Nephron progenitor cell (in vitro differentiated cells): ENCODE data around the gene MEGF8.
A peak's percentile ranks its signal among the peaks of the same experiment; 100 is the strongest.

ENCODE experiments used
- DNase-seq: peaks from one replicate; pipeline ENCODE4 v3.0.0; 2021
- H3K27ac Mint-ChIP-seq: 2 replicates; pipeline ENCODE4 v1.8.0; 2021; ENCODE audit warnings: mild to moderate bottlenecking, moderate library complexity, mixed read lengths
- H3K27me3 Mint-ChIP-seq: 2 replicates; pipeline ENCODE4 v1.8.0; 2021; ENCODE audit warnings: mild to moderate bottlenecking, low read depth, mixed read lengths; ENCODE audit not compliant: poor library complexity
- H3K36me3 Mint-ChIP-seq: 2 replicates; pipeline ENCODE4 v1.8.0; 2021; ENCODE audit warnings: low read depth, mixed read lengths
- H3K4me1 Mint-ChIP-seq: 2 replicates; pipeline ENCODE4 v1.8.0; 2021; ENCODE audit warnings: mixed read lengths
- H3K4me3 Mint-ChIP-seq: 2 replicates; pipeline ENCODE4 v1.8.0; 2021; ENCODE audit warnings: mild to moderate bottlenecking, moderate library complexity, mixed read lengths
- H3K9me3 Mint-ChIP-seq: 2 replicates; pipeline ENCODE4 v1.8.0; 2021; ENCODE audit warnings: mild to moderate bottlenecking, moderate library complexity, mixed read lengths
- CTCF ChIP-seq: fragments of 200-600 bp; sonication (generic); IDR thresholded peaks from 2 replicates; pipeline ENCODE4 v1.5.0; 2021; ENCODE audit warnings: antibody characterized with exemption

The MEGF8 gene

GRCh38 chr19:42422092-42422900, 96.9 kb downstream of the MEGF8 start:
- no peak for TF ChIP-seq CTCF
- H3K4me1 Mint-ChIP-seq = peaks cover 45% of the 10 kb centered on the region
- peaks cover 4% of the 10 kb centered on the region for H3K9me3 Mint-ChIP-seq
- peaks cover 13% of the 10 kb centered on the region for H3K36me3 Mint-ChIP-seq
- peaks cover 30% of the 10 kb centered on the region for H3K27me3 Mint-ChIP-seq
- peak overlapping the region; percentile 88 for H3K4me3 Mint-ChIP-seq
- no peak for DNase-seq
- peak overlapping the region; percentile 73 for H3K27ac Mint-ChIP-seq

- peak overlapping the region; percentile 89 for H3K27ac Mint-ChIP-seq
- H3K36me3 Mint-ChIP-seq = peaks cover 13% of the 10 kb centered on the region
- peak overlapping the region; percentile 88 for H3K4me3 Mint-ChIP-seq
- peak; percentile 72 for DNase-seq
- H3K4me1 Mint-ChIP-seq = peaks cover 48% of the 10 kb centered on the region
- H3K9me3 Mint-ChIP-seq = peaks cover 4% of the 10 kb centered on the region
- peaks cover 30% of the 10 kb centered on the region for H3K27me3 Mint-ChIP-seq
- TF ChIP-seq CTCF = no peak
These were observed 97.5 kb downstream of the MEGF8 start for GRCh38 chr19:42422901-42423461.

GRCh38 chr19:42423462-42424344, 98.3 kb downstream of the MEGF8 start:
- Mint-ChIP-seq H3K9me3 (peaks cover 4% of the 10 kb centered on the region), H3K36me3 (peaks cover 13% of the 10 kb centered on the region), H3K27me3 (peaks cover 29% of the 10 kb centered on the region), H3K4me1 (peaks cover 55% of the 10 kb centered on the region), H3K27ac (peak overlapping the region; percentile 89), H3K4me3 (peak overlapping the region; percentile 88)
- TF ChIP-seq CTCF = no peak
- peak; percentile 92 for DNase-seq

- DNase-seq = no peak
- H3K9me3 Mint-ChIP-seq = peaks cover 4% of the 10 kb centered on the region
- peaks cover 57% of the 10 kb centered on the region for H3K4me1 Mint-ChIP-seq
- H3K27me3 Mint-ChIP-seq = peaks cover 32% of the 10 kb centered on the region
- no peak overlapping the region for H3K4me3 Mint-ChIP-seq
- H3K36me3 Mint-ChIP-seq = peaks cover 13% of the 10 kb centered on the region
- TF ChIP-seq CTCF = no peak
- no peak overlapping the region for H3K27ac Mint-ChIP-seq
These were observed 98.9 kb downstream of the MEGF8 start for GRCh38 chr19:42424345-42424707.

- no peak for DNase-seq
- Mint-ChIP-seq H3K27ac (no peak overlapping the region), H3K4me3 (no peak overlapping the region), H3K36me3 (peaks cover 13% of the 10 kb centered on the region), H3K27me3 (peaks cover 32% of the 10 kb centered on the region), H3K9me3 (peaks cover 4% of the 10 kb centered on the region), H3K4me1 (peaks cover 55% of the 10 kb centered on the region)
- TF ChIP-seq CTCF = peak; percentile 10
These were observed 99.3 kb downstream of the MEGF8 start for GRCh38 chr19:42424712-42425131.
